Measurements from ENCODE around the gene PIK3R3. TPM values are rescaled to one million over a fixed set of nuclear protein-coding genes. Genes with fewer than 3 reads are reported as not detected.

The PIK3R3 gene
- polyA plus RNA-seq, 1 donor (not counting 4 experiments of a cell fraction or from before 2014, with no cell fraction given), result 11.9 TPM

DNA sequence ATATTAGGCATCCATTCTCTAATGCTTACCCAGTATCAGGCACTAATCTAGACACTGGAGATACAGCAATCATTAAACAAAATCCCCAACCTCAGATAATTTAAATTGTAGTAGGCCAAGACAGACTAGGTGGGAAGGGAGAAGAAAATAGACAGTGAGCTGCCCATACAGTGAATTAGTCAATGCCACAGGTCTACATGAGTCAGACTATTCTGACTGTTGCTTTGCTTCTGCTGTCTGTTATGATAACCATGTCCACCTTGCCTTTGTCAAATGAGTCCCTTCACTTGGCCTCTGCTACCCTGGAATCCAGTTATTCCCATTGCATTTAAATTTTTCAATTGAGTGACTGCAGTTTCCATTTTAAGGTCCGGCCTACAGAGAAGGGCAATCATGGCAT is 59.5 kb downstream of the PIK3R3 start:
- Histone ChIP-seq H4K20me1 (ENCODE audit: control insufficient read depth, extremely low read depth, insufficient read depth, low read length) (no peaks in the 10 kb centered on the region), H3K4me3 (ENCODE audit: control insufficient read depth in 2 of 3, extremely low read depth in 1 of 3, insufficient read depth in 2 of 3, low read depth in 1 of 3, low read length in 3 of 3) (no peak overlapping the region), H3K36me3 (ENCODE audit: control insufficient read depth in 2 of 2, extremely low read depth in 1 of 2, insufficient read depth in 2 of 2, low read length in 2 of 2) (peaks cover 0 to 4% of the 10 kb centered on the region in 2 experiments), H3K79me2 (ENCODE audit: control insufficient read depth, insufficient read depth, low read length) (no peaks in the 10 kb centered on the region), H3K27ac (ENCODE audit: control insufficient read depth, insufficient read depth, low read length) (no peak overlapping the region), H3K4me1 (ENCODE audit: control insufficient read depth, extremely low read depth, insufficient read depth, low read length) (peaks cover 14% of the 10 kb centered on the region), H2AFZ (ENCODE audit: control insufficient read depth, low read length) (no peak overlapping the region), H3K9me1 (ENCODE audit: control insufficient read depth, extremely low read depth, insufficient read depth, low read length) (no peaks in the 10 kb centered on the region), H3K4me2 (ENCODE audit: control insufficient read depth, extremely low read depth, insufficient read depth, low read depth, low read length) (no peak overlapping the region), H3K9me3 (ENCODE audit: control insufficient read depth, low read depth, low read length) (no peaks in the 10 kb centered on the region), H3K9ac (ENCODE audit: control insufficient read depth, extremely low read depth, insufficient read depth, low read length) (no peak overlapping the region), H3K27me3 (ENCODE audit: control insufficient read depth, extremely low read depth, insufficient read depth, low read length) (no peaks in the 10 kb centered on the region)
- TF ChIP-seq, protein P1, sequence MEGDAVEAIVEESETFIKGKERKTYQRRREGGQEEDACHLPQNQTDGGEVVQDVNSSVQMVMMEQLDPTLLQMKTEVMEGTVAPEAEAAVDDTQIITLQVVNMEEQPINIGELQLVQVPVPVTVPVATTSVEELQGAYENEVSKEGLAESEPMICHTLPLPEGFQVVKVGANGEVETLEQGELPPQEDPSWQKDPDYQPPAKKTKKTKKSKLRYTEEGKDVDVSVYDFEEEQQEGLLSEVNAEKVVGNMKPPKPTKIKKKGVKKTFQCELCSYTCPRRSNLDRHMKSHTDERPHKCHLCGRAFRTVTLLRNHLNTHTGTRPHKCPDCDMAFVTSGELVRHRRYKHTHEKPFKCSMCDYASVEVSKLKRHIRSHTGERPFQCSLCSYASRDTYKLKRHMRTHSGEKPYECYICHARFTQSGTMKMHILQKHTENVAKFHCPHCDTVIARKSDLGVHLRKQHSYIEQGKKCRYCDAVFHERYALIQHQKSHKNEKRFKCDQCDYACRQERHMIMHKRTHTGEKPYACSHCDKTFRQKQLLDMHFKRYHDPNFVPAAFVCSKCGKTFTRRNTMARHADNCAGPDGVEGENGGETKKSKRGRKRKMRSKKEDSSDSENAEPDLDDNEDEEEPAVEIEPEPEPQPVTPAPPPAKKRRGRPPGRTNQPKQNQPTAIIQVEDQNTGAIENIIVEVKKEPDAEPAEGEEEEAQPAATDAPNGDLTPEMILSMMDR (optimal IDR thresholded peaks at IDR 0.05 in 1 of 3, IDR thresholded peaks at IDR 0.05 in 1 of 3, conservative IDR thresholded peaks at IDR 0.05 in 1 of 3; ENCODE audit: extremely low read depth in 1 of 3, insufficient read depth in 2 of 3, low read length in 3 of 3), result no peak
- no peak for TF ChIP-seq EZH2 (IDR thresholded peaks at IDR 0.05; ENCODE audit: low read length)
- no peak for DNase-seq (ENCODE audit: low read depth, low spot score)
- dilution Hi-C loops (cut with MboI; ENCODE audit: extremely low pct_ligation_motif_present, low sequenced_read_pairs), result no loop called here
- peak; percentile 70 for FAIRE-seq

DNA sequence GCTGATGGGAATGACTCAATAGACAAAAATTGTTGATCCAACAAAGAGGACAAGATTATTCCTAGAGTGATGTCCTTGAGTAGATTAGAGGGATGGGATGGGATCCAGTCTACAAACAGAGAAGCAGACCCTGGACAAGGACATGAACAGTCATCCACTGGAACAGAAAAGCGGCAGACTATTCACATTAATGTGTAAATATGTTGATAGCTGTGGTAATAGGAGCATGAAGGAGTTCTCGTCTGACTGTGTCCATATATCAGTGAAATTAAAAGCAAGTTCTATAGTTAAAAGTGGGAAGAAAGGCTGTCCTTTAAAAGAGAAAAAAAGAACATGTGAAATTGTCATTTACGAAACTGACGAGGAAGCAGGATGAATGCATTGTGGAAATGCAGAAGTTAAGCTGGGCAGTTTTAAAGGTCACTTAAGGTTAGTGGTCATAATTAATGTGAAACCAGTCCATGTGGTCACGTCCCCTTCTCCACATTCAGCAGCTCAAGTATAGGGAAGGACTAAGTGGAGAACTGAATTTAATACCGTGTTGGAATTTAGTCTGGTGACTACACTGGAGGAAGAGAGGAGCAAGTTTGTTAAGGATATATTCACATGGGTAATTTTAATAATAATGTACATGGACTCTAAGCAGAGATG is 62.1 kb downstream of the PIK3R3 start:
- Histone ChIP-seq H3K4me3 (ENCODE audit: control insufficient read depth in 2 of 3, extremely low read depth in 1 of 3, insufficient read depth in 2 of 3, low read depth in 1 of 3, low read length in 3 of 3) (no peak overlapping the region), H3K9me3 (ENCODE audit: control insufficient read depth, low read depth, low read length) (no peaks in the 10 kb centered on the region), H3K36me3 (ENCODE audit: control insufficient read depth in 2 of 2, extremely low read depth in 1 of 2, insufficient read depth in 2 of 2, low read length in 2 of 2) (peaks cover 0 to 4% of the 10 kb centered on the region in 2 experiments), H3K9me1 (ENCODE audit: control insufficient read depth, extremely low read depth, insufficient read depth, low read length) (no peaks in the 10 kb centered on the region), H3K27ac (ENCODE audit: control insufficient read depth, insufficient read depth, low read length) (no peak overlapping the region), H3K4me2 (ENCODE audit: control insufficient read depth, extremely low read depth, insufficient read depth, low read depth, low read length) (no peak overlapping the region), H3K27me3 (ENCODE audit: control insufficient read depth, extremely low read depth, insufficient read depth, low read length) (no peaks in the 10 kb centered on the region), H4K20me1 (ENCODE audit: control insufficient read depth, extremely low read depth, insufficient read depth, low read length) (no peaks in the 10 kb centered on the region), H3K79me2 (ENCODE audit: control insufficient read depth, insufficient read depth, low read length) (no peaks in the 10 kb centered on the region), H2AFZ (ENCODE audit: control insufficient read depth, low read length) (no peak overlapping the region), H3K9ac (ENCODE audit: control insufficient read depth, extremely low read depth, insufficient read depth, low read length) (no peak overlapping the region), H3K4me1 (ENCODE audit: control insufficient read depth, extremely low read depth, insufficient read depth, low read length) (peaks cover 8% of the 10 kb centered on the region)
- dilution Hi-C loops (cut with MboI; ENCODE audit: extremely low pct_ligation_motif_present, low sequenced_read_pairs), result no loop called here
- DNase-seq (ENCODE audit: low read depth, low spot score) (no peak), FAIRE-seq (no peak)
- TF ChIP-seq, protein P1 (optimal IDR thresholded peaks at IDR 0.05 in 1 of 3, IDR thresholded peaks at IDR 0.05 in 1 of 3, conservative IDR thresholded peaks at IDR 0.05 in 1 of 3; ENCODE audit: extremely low read depth in 1 of 3, insufficient read depth in 2 of 3, low read length in 3 of 3), result no peak
- TF ChIP-seq EZH2 (IDR thresholded peaks at IDR 0.05; ENCODE audit: low read length), result no peak

Data from keratinocyte (primary cell).